ENCODE results near the gene CPEB4. TPM values are rescaled to one million over a fixed set of nuclear protein-coding genes. Genes with fewer than 3 reads are reported as not detected.

CPEB4 gene
- total and polyA plus RNA-seq, 9 of the 15 experiments (the other 6 are each of a cell fraction or from before 2014, with no cell fraction given): 7.4 to 21.3 (median 12.4) TPM

DNA sequence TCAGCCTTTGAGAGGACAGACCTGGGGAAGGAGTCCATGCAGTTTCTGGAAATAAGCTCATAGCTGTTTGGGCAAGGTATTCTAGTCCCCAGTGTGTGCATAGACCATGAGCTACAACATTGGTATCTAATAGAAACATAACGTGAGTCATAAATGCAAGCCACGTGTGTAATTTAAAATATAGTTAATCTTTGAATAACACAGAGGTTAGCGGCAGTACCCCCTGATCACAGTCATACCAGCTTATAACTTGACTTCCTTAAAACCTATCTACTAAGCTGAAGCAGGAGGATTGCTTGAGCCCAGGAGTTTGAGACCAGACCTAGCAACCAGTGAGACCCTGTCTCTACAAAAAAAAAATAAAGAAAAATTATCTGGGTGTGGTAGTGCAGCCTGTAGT lies 46.4 kb upstream of the CPEB4 start:
- H4K20me1 ChIP-seq (replicated peaks; ENCODE audit: control insufficient read depth, insufficient read depth, low read length): no peaks in the 10 kb centered on the region
- H3K36me3 ChIP-seq (ENCODE audit: control insufficient read depth, insufficient read depth, low read length): no peaks in the 10 kb centered on the region
- no peaks in the 10 kb centered on the region for H3K79me2 ChIP-seq (ENCODE audit: control insufficient read depth, insufficient read depth, low read length)
- DNase-seq (ENCODE audit: extremely low read depth in 1 of 4, low spot score in 3 of 4) (no peak), ATAC-seq (no peak), FAIRE-seq (no peak)
- no peaks in the 10 kb centered on the region for H3K9me1 ChIP-seq (ENCODE audit: control insufficient read depth, insufficient read depth, low read length)
- no peaks in the 10 kb centered on the region; the same call in 1 of the 2 replicates for H3K9me3 ChIP-seq (replicated peaks; ENCODE audit: control insufficient read depth, insufficient read depth, low read depth, low read length)
- WGBS (ENCODE audit: insufficient coverage, low coverage, missing lambda C conversion rate): 35% methylated on average over 3 of the region's 3 CpGs
- peaks cover 23 to 24% of the 10 kb centered on the region in 2 experiments for H3K4me1 ChIP-seq (replicated peaks in 1 of 2; ENCODE audit: control insufficient read depth in 2 of 2, insufficient read depth in 2 of 2, low read length in 2 of 2)
- no peaks in the 10 kb centered on the region for H3K27me3 ChIP-seq (ENCODE audit: control insufficient read depth in 2 of 2, insufficient read depth in 2 of 2, low read length in 2 of 2)
- H3K9ac ChIP-seq (ENCODE audit: insufficient read depth in 1 of 2, low read depth in 2 of 2, low read length in 2 of 2): no peak overlapping the region
- H3K4me2 ChIP-seq (ENCODE audit: insufficient read depth, low read length): no peak overlapping the region
- CTCF ChIA-PET (ENCODE audit: low intra/inter-chr PET ratio): no interaction called here
- POLR2A ChIA-PET: interaction anchor here (0.6 to 1.5 kb wide), 3 partner anchors 10 to 60 kb away, joined by 3 to 6 read pairs (median 5); no protein-coding TSS in a partner anchor
- H3K27ac ChIP-seq (ENCODE audit: extremely low read depth, low read depth, low read length): no peak overlapping the region
- H3K4me3 ChIP-seq: no peak overlapping the region
- intact Hi-C loops (cut with micrococcal nuclease) (no loop called here), in situ Hi-C loops (cut with MboI) (no loop called here)
- peak overlapping the region; percentile 66; the same call in 1 of the 2 replicates for H2AFZ ChIP-seq (ENCODE audit: low read depth, low read length)
- no TSS peak for BruUV-seq (replicated peaks)
- no peak for TF ChIP-seq ZNF143 (CRISPR knock-in tag; IDR thresholded peaks at IDR 0.05)
- no peak for TF ChIP-seq CHCHD3 (CRISPR knock-in tag; IDR thresholded peaks at IDR 0.05)
- TF ChIP-seq, protein P1, sequence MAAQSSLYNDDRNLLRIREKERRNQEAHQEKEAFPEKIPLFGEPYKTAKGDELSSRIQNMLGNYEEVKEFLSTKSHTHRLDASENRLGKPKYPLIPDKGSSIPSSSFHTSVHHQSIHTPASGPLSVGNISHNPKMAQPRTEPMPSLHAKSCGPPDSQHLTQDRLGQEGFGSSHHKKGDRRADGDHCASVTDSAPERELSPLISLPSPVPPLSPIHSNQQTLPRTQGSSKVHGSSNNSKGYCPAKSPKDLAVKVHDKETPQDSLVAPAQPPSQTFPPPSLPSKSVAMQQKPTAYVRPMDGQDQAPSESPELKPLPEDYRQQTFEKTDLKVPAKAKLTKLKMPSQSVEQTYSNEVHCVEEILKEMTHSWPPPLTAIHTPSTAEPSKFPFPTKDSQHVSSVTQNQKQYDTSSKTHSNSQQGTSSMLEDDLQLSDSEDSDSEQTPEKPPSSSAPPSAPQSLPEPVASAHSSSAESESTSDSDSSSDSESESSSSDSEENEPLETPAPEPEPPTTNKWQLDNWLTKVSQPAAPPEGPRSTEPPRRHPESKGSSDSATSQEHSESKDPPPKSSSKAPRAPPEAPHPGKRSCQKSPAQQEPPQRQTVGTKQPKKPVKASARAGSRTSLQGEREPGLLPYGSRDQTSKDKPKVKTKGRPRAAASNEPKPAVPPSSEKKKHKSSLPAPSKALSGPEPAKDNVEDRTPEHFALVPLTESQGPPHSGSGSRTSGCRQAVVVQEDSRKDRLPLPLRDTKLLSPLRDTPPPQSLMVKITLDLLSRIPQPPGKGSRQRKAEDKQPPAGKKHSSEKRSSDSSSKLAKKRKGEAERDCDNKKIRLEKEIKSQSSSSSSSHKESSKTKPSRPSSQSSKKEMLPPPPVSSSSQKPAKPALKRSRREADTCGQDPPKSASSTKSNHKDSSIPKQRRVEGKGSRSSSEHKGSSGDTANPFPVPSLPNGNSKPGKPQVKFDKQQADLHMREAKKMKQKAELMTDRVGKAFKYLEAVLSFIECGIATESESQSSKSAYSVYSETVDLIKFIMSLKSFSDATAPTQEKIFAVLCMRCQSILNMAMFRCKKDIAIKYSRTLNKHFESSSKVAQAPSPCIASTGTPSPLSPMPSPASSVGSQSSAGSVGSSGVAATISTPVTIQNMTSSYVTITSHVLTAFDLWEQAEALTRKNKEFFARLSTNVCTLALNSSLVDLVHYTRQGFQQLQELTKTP (IDR thresholded peaks at IDR 0.05; ENCODE audit: low read depth in 1 of 2, partially characterized antibody in 2 of 2): no peak
- no peak for TF ChIP-seq EP300 (IDR thresholded peaks at IDR 0.05; ENCODE audit: low read length)
- no peak for TF ChIP-seq KLF10 (CRISPR knock-in tag; IDR thresholded peaks at IDR 0.05)
- TF ChIP-seq ZBTB40 (IDR thresholded peaks at IDR 0.05): no peak
- TF ChIP-seq ZBTB40 (CRISPR knock-in tag; IDR thresholded peaks at IDR 0.05): no peak
- no peak for TF ChIP-seq OTX1 (CRISPR knock-in tag; IDR thresholded peaks at IDR 0.05)
- TF ChIP-seq ESRRB (CRISPR knock-in tag; IDR thresholded peaks at IDR 0.05; ENCODE audit: borderline replicate concordance): no peak
- no peak for TF ChIP-seq HDAC6 (IDR thresholded peaks at IDR 0.05; ENCODE audit: low read depth, low read length)
- TF ChIP-seq ZFP36 (IDR thresholded peaks at IDR 0.05; ENCODE audit: low read depth, low read length, partially characterized antibody): no peak
